Measurements from ENCODE around the gene SLC66A2. TPM values are rescaled to one million over a fixed set of nuclear protein-coding genes. Genes with fewer than 3 reads are reported as not detected.

SLC66A2 gene
- total RNA-seq, 2 experiments from 2014 or later = 44.5 to 44.8 TPM

DNA sequence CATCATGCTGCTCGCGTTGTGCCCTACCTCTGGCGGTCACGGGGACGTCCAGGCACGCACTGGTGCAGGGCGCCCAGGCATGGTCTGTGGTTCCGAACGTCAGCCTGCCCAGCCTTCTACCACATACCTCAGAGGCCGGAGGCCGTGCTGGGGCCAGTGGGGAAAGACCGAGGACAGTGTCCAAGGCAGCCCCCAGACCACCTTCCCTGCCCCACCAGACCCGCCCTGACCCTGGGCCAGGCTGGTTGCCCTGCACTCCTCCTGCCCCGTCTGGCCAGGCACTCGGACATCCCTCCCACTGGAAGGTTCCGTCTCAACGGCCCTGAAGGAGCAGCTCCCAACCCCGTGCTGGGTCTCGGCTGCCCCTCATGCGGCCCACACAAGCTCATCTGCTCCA, 32.8 kb downstream of the SLC66A2 start:
- H3K27ac Mint-ChIP-seq = no peak overlapping the region
- POLR2A ChIA-PET = no interaction called here
- H3K4me3 Mint-ChIP-seq = no peak overlapping the region

DNA sequence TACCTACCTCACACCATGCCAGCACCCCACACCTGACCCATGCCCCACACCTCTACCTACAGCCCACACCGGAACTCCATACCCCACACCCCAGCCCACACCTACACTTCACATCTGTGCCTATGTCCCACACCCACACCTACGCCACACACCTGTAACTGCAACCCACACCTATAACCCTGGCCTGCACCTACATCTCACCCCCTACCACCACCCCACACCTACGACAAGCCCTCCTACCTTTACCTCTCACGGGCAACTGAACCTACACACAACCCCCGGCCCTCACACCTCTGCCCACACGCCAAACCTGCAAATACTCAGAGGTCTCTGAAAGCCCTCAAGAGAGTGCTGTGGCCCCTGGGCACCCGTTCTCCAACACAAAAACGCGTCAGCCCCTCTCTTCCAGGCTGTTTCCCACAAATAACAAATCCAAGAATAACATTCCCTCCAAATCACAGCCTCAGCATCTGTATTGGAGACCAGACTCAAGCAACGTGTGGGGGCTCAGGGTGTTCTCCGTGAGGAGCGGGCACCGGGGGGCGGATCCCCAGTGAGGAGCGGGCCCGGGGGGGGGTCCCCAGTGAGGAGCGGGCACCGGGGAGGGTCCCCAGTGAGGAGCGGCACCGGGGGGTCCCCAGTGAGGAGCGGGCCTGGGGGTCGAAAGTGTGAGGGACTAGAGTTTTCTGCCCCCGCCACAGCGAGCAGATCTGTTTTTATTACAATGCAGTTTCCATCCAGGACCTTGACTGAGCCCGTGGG, 33.4 kb downstream of the SLC66A2 start:
- Mint-ChIP-seq H3K27me3 (peaks cover 4% of the 10 kb centered on the region), H3K27ac (no peak overlapping the region), H3K4me3 (no peak overlapping the region), H3K9me3 (no peaks in the 10 kb centered on the region), H3K4me1 (ENCODE audit: low read depth) (peaks cover 15% of the 10 kb centered on the region), H3K36me3 (ENCODE audit: low read depth) (peaks cover 52% of the 10 kb centered on the region)
- Histone ChIP-seq H3K4me1 (ENCODE audit: insufficient read depth, low read length) (peaks cover 16% of the 10 kb centered on the region), H3K9me3 (ENCODE audit: control insufficient read depth in 1 of 2, insufficient read depth in 1 of 2, low read length in 2 of 2) (peaks cover 0 to 23% of the 10 kb centered on the region in 2 experiments), H3K4me3 (ENCODE audit: low read length) (no peak overlapping the region), H3K27ac (ENCODE audit: low read depth in 1 of 2, low read length in 2 of 2) (no peak overlapping the region), H3K27me3 (ENCODE audit: control insufficient read depth in 1 of 2, insufficient read depth in 2 of 2, low read length in 2 of 2) (no peaks in the 10 kb centered on the region), H3K36me3 (ENCODE audit: insufficient read depth, low read length) (peaks cover 17% of the 10 kb centered on the region)
- TF ChIP-seq, protein P1, sequence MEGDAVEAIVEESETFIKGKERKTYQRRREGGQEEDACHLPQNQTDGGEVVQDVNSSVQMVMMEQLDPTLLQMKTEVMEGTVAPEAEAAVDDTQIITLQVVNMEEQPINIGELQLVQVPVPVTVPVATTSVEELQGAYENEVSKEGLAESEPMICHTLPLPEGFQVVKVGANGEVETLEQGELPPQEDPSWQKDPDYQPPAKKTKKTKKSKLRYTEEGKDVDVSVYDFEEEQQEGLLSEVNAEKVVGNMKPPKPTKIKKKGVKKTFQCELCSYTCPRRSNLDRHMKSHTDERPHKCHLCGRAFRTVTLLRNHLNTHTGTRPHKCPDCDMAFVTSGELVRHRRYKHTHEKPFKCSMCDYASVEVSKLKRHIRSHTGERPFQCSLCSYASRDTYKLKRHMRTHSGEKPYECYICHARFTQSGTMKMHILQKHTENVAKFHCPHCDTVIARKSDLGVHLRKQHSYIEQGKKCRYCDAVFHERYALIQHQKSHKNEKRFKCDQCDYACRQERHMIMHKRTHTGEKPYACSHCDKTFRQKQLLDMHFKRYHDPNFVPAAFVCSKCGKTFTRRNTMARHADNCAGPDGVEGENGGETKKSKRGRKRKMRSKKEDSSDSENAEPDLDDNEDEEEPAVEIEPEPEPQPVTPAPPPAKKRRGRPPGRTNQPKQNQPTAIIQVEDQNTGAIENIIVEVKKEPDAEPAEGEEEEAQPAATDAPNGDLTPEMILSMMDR (IDR thresholded peaks at IDR 0.05) = no peak
- ATAC-seq (ENCODE audit: poor library complexity) (no peak), DNase-seq (no peak)
- CTCF ChIA-PET = no interaction called here
- intact Hi-C loops (cut with DNase I, micrococcal nuclease) = loop anchor here in 1 of 2 experiments (10.0 kb wide), 1 partner anchor 47 kb away; the partner anchor contains the start of gene HSBP1L1
- POLR2A ChIA-PET = no interaction called here

More for the DNA sequence above, 32.8 kb downstream of the SLC66A2 start:
- H3K4me1 Mint-ChIP-seq (ENCODE audit: low read depth) = peaks cover 9% of the 10 kb centered on the region
- peaks cover 0 to 23% of the 10 kb centered on the region in 2 experiments for H3K9me3 ChIP-seq (ENCODE audit: control insufficient read depth in 1 of 2, insufficient read depth in 1 of 2, low read length in 2 of 2)
- CTCF ChIA-PET = no interaction called here
- peaks cover 4% of the 10 kb centered on the region for H3K27me3 Mint-ChIP-seq
- no peak overlapping the region for H3K27ac ChIP-seq (ENCODE audit: low read depth in 1 of 2, low read length in 2 of 2)
- DNase-seq (peak in 1 of 14 experiments; percentile 31), ATAC-seq (ENCODE audit: poor library complexity) (no peak)
- no peaks in the 10 kb centered on the region for H3K9me3 Mint-ChIP-seq
- peaks cover 51% of the 10 kb centered on the region for H3K36me3 Mint-ChIP-seq (ENCODE audit: low read depth)
- H3K36me3 ChIP-seq (ENCODE audit: insufficient read depth, low read length) = peaks cover 15% of the 10 kb centered on the region
- no peak overlapping the region for H3K4me3 ChIP-seq (ENCODE audit: low read length)
- intact Hi-C loops (cut with DNase I, micrococcal nuclease) = loop anchor here in 1 of 2 experiments (10.0 kb wide), 1 partner anchor 46 kb away; the partner anchor contains the start of gene HSBP1L1
- TF ChIP-seq, protein P1 (IDR thresholded peaks at IDR 0.05) = no peak
- no peaks in the 10 kb centered on the region for H3K27me3 ChIP-seq (ENCODE audit: control insufficient read depth in 1 of 2, insufficient read depth in 2 of 2, low read length in 2 of 2)
- peaks cover 11% of the 10 kb centered on the region for H3K4me1 ChIP-seq (ENCODE audit: insufficient read depth, low read length)

DNA sequence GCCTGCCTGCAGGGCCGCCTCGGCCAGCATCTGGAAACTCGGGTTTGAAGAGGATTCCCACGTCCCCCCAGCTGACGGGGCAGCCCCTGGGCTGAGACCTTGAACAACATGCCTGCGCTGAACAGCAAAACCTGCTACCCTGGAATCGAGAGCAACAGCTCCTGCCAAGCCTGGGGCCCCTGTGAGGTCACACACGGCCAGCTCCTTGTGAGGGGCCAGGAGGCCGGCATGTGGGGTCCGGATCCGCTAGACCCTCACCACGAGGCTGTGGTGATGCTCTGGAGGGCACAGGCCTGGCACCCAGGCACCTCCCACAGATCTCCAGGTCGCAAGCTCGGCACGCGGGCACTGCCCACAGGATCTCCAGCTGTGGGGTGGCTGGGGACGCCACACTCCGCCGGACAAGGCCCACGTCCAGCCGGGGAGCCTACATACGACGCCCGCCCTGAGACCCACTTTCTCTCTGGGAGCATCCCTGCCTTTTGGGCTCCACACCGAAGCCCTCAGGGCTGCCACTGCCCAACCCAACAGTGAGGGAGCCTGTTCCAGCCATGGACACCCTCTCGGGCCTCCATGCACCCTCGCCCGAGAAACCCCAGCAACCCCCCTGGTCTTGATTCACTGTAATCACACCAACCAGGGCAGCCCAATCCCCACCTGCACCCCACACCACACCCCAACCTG, 34.1 kb downstream of the SLC66A2 start:
- Histone ChIP-seq H3K27me3 (ENCODE audit: control insufficient read depth in 1 of 2, insufficient read depth in 2 of 2, low read length in 2 of 2) (no peaks in the 10 kb centered on the region), H3K4me3 (ENCODE audit: low read length) (no peak overlapping the region), H3K4me1 (ENCODE audit: insufficient read depth, low read length) (peaks cover 23% of the 10 kb centered on the region), H3K36me3 (ENCODE audit: insufficient read depth, low read length) (peaks cover 17% of the 10 kb centered on the region), H3K9me3 (ENCODE audit: control insufficient read depth in 1 of 2, insufficient read depth in 1 of 2, low read length in 2 of 2) (peaks cover 0 to 23% of the 10 kb centered on the region in 2 experiments), H3K27ac (ENCODE audit: low read depth in 1 of 2, low read length in 2 of 2) (no peak overlapping the region)
- peaks cover 22% of the 10 kb centered on the region for H3K4me1 Mint-ChIP-seq (ENCODE audit: low read depth)
- no peak for ATAC-seq (ENCODE audit: poor library complexity)
- TF ChIP-seq, protein P1 (IDR thresholded peaks at IDR 0.05) = no peak
- DNase-seq = no peak
- H3K36me3 Mint-ChIP-seq (ENCODE audit: low read depth) = peaks cover 53% of the 10 kb centered on the region
- peaks cover 4% of the 10 kb centered on the region for H3K27me3 Mint-ChIP-seq
- POLR2A ChIA-PET = no interaction called here
- intact Hi-C loops (cut with DNase I, micrococcal nuclease) = loop anchor here in 1 of 2 experiments (10.0 kb wide), 1 partner anchor 47 kb away; the partner anchor contains the start of gene HSBP1L1
- CTCF ChIA-PET = no interaction called here
- no peak overlapping the region for H3K4me3 Mint-ChIP-seq
- no peak overlapping the region for H3K27ac Mint-ChIP-seq
- H3K9me3 Mint-ChIP-seq = no peaks in the 10 kb centered on the region

Data from CD4-positive, alpha-beta T cell (primary cell).